Endothelial cell of umbilical vein (primary cell): ENCODE results near the gene ALOXE3. TPM values are rescaled to one million over a fixed set of nuclear protein-coding genes. Genes with fewer than 3 reads are reported as not detected.

Source experiments
- BruUV-seq: library from RNA; stranded (reverse); fragments of 400-500 nt; replicated peaks from 2 replicates; lab custom pipeline; 2021; lab: Mats Ljungman, UMichigan
- CTCF ChIA-PET: fragments of 300-600, 350-600 bp; sonication (Branson Sonifier 250); formaldehyde crosslinking; loops from one replicate; lab custom pipeline; 2021; ENCODE audit warnings: antibody characterized with exemption, inconsistent platforms; lab: Charles Lee
- POLR2A ChIA-PET: fragments of 300-600, 350-600 bp; sonication (Branson Sonifier 250); formaldehyde crosslinking; loops from one replicate; lab custom pipeline; 2021; ENCODE audit warnings: antibody characterized with exemption, inconsistent platforms; lab: Charles Lee
- DNase-seq: peaks from one replicate; pipeline ENCODE4 v3.0.0-alpha.2; 2011; ENCODE audit warnings: low read depth, low spot score
- FAIRE-seq: peaks from 2 replicates; lab custom pipeline; 2011; peaks lifted over from hg19 to GRCh38; lab: Jason Lieb, UNC
- H2AFZ ChIP-seq: 2 replicates; pipeline ENCODE4 v1.6.0; 2012; ENCODE audit warnings: low read depth, low read length, control low read depth, inconsistent platforms
- H3K27ac ChIP-seq: 2 replicates; pipeline ENCODE4 v1.5.1; 2011; ENCODE audit warnings: low read depth, mild to moderate bottlenecking, control low read depth, low read length, moderate library complexity; ENCODE audit not compliant: insufficient read depth
- H3K27me3 ChIP-seq, 2 experiments: 2 replicates each; pipeline versions ENCODE4 v1.6.0 to v1.6.1; 2011; ENCODE audit warnings: low read length in 2 of 2, mixed read lengths in 1 of 2; ENCODE audit not compliant: control insufficient read depth in 2 of 2, insufficient read depth in 2 of 2
- H3K36me3 ChIP-seq, 2 experiments: 2 replicates in 1 of 2; 3 replicates in 1 of 2; pipeline ENCODE4 v1.5.1; 2011; ENCODE audit warnings: low read length in 2 of 2, mild to moderate bottlenecking in 1 of 2, moderate library complexity in 1 of 2; ENCODE audit not compliant: control insufficient read depth in 2 of 2, insufficient read depth in 2 of 2; ENCODE audit errors: extremely low read depth in 1 of 2
- H3K4me1 ChIP-seq: 3 replicates; pipeline ENCODE4 v1.5.1; 2011; ENCODE audit warnings: mild to moderate bottlenecking, low read length; ENCODE audit not compliant: control insufficient read depth, insufficient read depth; ENCODE audit errors: extremely low read depth
- H3K4me2 ChIP-seq: 2 replicates; pipeline ENCODE4 v1.6.1; 2011; ENCODE audit warnings: low read length, control low read depth, mixed read lengths; ENCODE audit not compliant: insufficient read depth
- H3K4me3 ChIP-seq, 3 experiments: fragments of 200-600 bp in 1 of 3; sonication (generic), shearing (Covaris generic) in 1 of 3; replicated peaks in 1 of 3; 2 replicates each; pipeline ENCODE4 v1.5.1; 2011 to 2016; ENCODE audit warnings: control low read depth in 3 of 3, low read length in 3 of 3, mild to moderate bottlenecking in 2 of 3, inconsistent platforms in 1 of 3, low read depth in 1 of 3, moderate library complexity in 1 of 3; ENCODE audit not compliant: insufficient read depth in 1 of 3
- H3K79me2 ChIP-seq: 2 replicates; pipeline ENCODE4 v1.6.0; 2012; ENCODE audit warnings: low read length, inconsistent platforms; ENCODE audit not compliant: control insufficient read depth, insufficient read depth
- H3K9ac ChIP-seq: replicated peaks from 2 replicates; pipeline ENCODE3; 2011; ENCODE audit warnings: low read length, control low read depth; ENCODE audit not compliant: insufficient read depth; ENCODE audit errors: extremely low read depth
- H3K9me1 ChIP-seq: replicated peaks from 3 replicates; pipeline ENCODE4 v1.6.0; 2011; ENCODE audit warnings: mild to moderate bottlenecking, low read length; ENCODE audit not compliant: control insufficient read depth, insufficient read depth; ENCODE audit errors: extremely low read depth
- H3K9me3 ChIP-seq: replicated peaks from 2 replicates; pipeline ENCODE4 v1.5.1; 2012; ENCODE audit warnings: low read length, inconsistent platforms; ENCODE audit not compliant: control insufficient read depth, insufficient read depth
- H4K20me1 ChIP-seq: replicated peaks from 2 replicates; pipeline ENCODE3; 2011; ENCODE audit warnings: mild to moderate bottlenecking, low read length; ENCODE audit not compliant: control insufficient read depth, insufficient read depth; ENCODE audit errors: extremely low read depth
- EZH2 ChIP-seq: IDR thresholded peaks from 2 replicates; pipeline ENCODE4 v1.6.1; 2012; ENCODE audit warnings: borderline replicate concordance, low read depth, mild to moderate bottlenecking, moderate library complexity, low read length, inconsistent platforms; ENCODE audit not compliant: severe bottlenecking
- FOS ChIP-seq: IDR thresholded peaks from 2 replicates; pipeline ENCODE4 v1.6.1; 2011; ENCODE audit warnings: mild to moderate bottlenecking, low read length, moderate library complexity, borderline replicate concordance; ENCODE audit not compliant: insufficient read depth
- JUN ChIP-seq: IDR thresholded peaks from 2 replicates; pipeline ENCODE4 v1.6.1; 2011; ENCODE audit warnings: borderline replicate concordance, low read depth; ENCODE audit not compliant: insufficient read length, insufficient read depth
- MYC ChIP-seq: IDR thresholded peaks from one replicate; pipeline ENCODE4 v1.6.1; 2011; ENCODE audit warnings: mild to moderate bottlenecking, low read depth, low read length
- POLR2A ChIP-seq: IDR thresholded peaks from 2 replicates; pipeline ENCODE4 v1.6.1; 2012; ENCODE audit warnings: low read depth, mild to moderate bottlenecking, control low read depth, low read length
- POLR2AphosphoS5 ChIP-seq: IDR thresholded peaks from 2 replicates; pipeline ENCODE4 v1.6.1; 2012; ENCODE audit warnings: low read depth, mild to moderate bottlenecking, control low read depth, low read length, moderate library complexity; ENCODE audit not compliant: insufficient read depth
- dilution Hi-C: fragments of 300-500 bp; cut with MboI; formaldehyde crosslinking; loops from one replicate; pipeline ENCODE4 v1.15.0; 2019; ENCODE audit warnings: low sequenced_read_pairs; ENCODE audit not compliant: extremely low pct_ligation_motif_present
- intact Hi-C: fragments of 100-400 bp; cut with micrococcal nuclease; formaldehyde crosslinking; loops from one replicate; pipeline ENCODE4 v1.10.0; 2022
- polyA plus RNA-seq, 4 experiments: library from polyadenylated mRNA; depleted of rRNA in 3 of 4; stranded (reverse) in 3 of 4; unstranded in 1 of 4; fragments of >200 nt; gene quantifications; 2 replicates each; pipeline versions ENCODE4 v1.2.1 to v1.2.3, GENCODE V29; 2011 to 2012; ENCODE audit warnings: missing spikeins in 1 of 4
- total RNA-seq: library from RNA; stranded (reverse); gene quantifications from 2 replicates; pipeline ENCODE4 v1.2.3, GENCODE V29; 2021
- TF ChIP-seq, protein P1 (sequence below), 2 donors: IDR thresholded peaks; 1 replicate in 1 of 2; 2 replicates in 1 of 2; pipeline ENCODE4 v1.5.1; 2011; ENCODE audit warnings: low read length in 2 of 2, mild to moderate bottlenecking in 2 of 2, moderate library complexity in 2 of 2, control low read depth in 1 of 2, inconsistent platforms in 1 of 2, low read depth in 1 of 2; ENCODE audit not compliant: insufficient read depth in 1 of 2; ENCODE audit errors: extremely low read depth in 1 of 2

Gene ALOXE3
- total and polyA plus RNA-seq, 2 donors (not counting 3 experiments of a cell fraction or from before 2014, with no cell fraction given), result 0.01 TPM; not detected in 1

DNA sequence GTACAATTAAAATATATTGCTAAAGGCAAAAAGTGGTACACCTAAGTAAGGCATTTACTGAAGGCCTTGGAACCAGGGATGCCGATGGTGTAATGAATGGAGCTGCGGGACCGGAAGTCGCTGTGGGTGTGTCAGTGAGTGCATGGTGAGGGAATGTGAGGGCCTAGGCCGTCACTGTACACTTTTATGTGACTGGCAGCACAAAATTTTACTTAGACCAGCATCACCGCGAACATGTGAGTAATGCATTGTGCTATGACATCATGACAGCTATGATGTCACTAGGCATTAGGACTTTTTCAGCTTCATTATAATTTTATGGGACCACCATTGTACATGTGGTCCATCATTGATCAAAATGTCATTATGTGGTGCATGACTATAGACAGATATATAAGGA, 64.7 kb downstream of the ALOXE3 start:
- H3K4me2 ChIP-seq, result no peak overlapping the region
- dilution Hi-C loops, result no loop called here
- no peak for TF ChIP-seq MYC
- TF ChIP-seq JUN, result no peak
- TF ChIP-seq, protein P1, sequence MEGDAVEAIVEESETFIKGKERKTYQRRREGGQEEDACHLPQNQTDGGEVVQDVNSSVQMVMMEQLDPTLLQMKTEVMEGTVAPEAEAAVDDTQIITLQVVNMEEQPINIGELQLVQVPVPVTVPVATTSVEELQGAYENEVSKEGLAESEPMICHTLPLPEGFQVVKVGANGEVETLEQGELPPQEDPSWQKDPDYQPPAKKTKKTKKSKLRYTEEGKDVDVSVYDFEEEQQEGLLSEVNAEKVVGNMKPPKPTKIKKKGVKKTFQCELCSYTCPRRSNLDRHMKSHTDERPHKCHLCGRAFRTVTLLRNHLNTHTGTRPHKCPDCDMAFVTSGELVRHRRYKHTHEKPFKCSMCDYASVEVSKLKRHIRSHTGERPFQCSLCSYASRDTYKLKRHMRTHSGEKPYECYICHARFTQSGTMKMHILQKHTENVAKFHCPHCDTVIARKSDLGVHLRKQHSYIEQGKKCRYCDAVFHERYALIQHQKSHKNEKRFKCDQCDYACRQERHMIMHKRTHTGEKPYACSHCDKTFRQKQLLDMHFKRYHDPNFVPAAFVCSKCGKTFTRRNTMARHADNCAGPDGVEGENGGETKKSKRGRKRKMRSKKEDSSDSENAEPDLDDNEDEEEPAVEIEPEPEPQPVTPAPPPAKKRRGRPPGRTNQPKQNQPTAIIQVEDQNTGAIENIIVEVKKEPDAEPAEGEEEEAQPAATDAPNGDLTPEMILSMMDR (IDR thresholded peaks at IDR 0.05; ENCODE audit: extremely low read depth in 1 of 2, insufficient read depth in 1 of 2, low read depth in 1 of 2, low read length in 2 of 2), result no peak
- no peak for TF ChIP-seq FOS
- no peak for TF ChIP-seq EZH2
- TF ChIP-seq POLR2AphosphoS5, result no peak
- TF ChIP-seq POLR2A, result no peak
- no peak overlapping the region for H3K9ac ChIP-seq
- H3K27ac ChIP-seq, result no peak overlapping the region
- no peak overlapping the region for H2AFZ ChIP-seq
- intact Hi-C loops, result no loop called here
- ChIA-PET POLR2A (no interaction called here), CTCF (interaction anchor here (2.1 kb wide), 1 partner anchor 63 kb away, joined by 6 read pairs; no protein-coding TSS in a partner anchor)
- BruUV-seq, result no TSS peak
- peaks cover 0 to 2% of the 10 kb centered on the region in 2 experiments for H3K27me3 ChIP-seq
- DNase-seq (no peak), FAIRE-seq (no peak)
- H3K4me1 ChIP-seq, result peaks cover 11% of the 10 kb centered on the region
- no peaks in the 10 kb centered on the region for H3K79me2 ChIP-seq
- no peaks in the 10 kb centered on the region for H3K36me3 ChIP-seq
- no peak overlapping the region for H3K4me3 ChIP-seq
- H3K9me1 ChIP-seq, result no peaks in the 10 kb centered on the region
- no peaks in the 10 kb centered on the region for H3K9me3 ChIP-seq
- H4K20me1 ChIP-seq, result no peaks in the 10 kb centered on the region
